Measurements from ENCODE around the gene SECTM1.
A peak's percentile ranks its signal among the peaks of the same experiment; 100 is the strongest.

Gene SECTM1

DNA sequence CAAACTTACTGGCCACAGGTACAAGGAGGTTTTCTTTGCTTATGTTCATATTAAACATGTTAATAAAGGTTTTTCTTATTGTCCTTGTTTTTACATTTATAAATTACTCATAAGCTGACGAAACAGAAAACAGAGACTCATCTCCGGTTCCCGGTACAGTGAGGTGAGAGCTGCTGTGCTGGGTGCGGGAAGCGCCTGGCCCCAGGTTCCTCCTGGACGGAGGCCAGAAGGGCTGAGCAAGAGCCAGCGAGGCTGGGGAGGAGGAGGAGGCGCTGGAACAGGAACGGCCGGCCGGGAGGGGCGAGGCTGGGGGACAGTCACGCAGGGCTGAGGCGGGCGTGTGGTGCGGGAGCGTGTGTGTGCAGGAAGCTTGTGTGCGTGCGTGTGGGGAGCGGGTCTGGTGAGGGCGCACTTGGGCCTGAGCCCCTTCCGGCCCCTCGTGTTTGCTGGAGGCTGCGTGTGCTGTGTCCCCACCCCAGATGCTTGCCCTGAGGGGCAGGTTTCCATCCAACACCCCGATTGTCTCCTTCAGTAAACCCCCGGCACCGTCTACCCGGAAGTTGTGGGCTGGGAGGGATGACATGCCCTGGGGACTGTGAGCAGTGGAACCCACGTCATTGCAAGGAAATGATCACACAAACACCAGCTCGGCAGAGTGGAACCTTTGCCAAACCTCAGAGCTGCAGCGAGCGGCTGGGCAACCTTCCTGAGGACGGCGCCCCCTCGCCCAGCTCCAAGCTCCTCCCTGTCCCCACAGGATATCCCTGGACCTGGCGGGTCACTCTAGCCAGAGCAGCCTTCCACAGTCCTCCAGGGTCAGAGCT is 35.6 kb downstream of the SECTM1 start:
- DNase-seq: peak; percentile 83 to 88

- DNase-seq: peak; percentile 79 to 83
Measured at GRCh38 chr17:82297280-82297713, 36.3 kb downstream of the SECTM1 start.

DNA sequence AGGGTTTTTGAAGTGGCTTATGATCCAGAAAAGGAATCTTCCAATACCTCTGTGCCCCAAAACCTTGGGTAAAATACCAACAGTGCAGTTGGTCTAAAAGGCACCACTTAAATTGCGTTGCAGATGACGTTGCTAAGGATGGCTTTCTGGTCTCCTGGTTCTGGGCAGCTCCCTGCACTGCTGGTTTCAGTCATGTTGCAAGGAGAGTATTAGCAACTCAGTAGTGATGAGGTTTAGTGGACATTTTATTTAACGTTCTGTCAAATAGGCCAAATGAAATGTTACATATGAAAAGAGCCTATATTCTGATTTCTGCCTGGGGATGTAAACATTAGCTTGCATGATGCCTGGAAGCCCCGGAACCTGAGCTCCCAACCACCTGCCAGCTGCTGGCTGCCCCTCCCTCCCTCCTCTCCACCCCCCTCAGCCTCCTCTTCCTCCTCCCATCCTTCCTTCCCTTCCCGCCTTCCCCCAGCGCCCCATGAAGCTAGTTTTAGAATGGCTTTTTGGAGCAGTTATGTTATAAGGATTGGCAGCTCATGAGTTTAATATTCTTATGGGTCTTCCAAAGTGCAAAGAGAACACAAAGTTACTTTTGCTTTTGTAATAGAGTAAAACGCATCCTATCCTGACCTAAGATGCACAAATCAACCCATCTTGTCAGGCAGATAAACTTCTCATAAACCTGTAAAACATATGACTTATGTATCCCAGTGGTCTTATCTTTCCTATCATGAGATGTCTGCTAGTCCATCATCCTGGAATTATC is 36.9 kb downstream of the SECTM1 start:
- DNase-seq: no peak

DNA sequence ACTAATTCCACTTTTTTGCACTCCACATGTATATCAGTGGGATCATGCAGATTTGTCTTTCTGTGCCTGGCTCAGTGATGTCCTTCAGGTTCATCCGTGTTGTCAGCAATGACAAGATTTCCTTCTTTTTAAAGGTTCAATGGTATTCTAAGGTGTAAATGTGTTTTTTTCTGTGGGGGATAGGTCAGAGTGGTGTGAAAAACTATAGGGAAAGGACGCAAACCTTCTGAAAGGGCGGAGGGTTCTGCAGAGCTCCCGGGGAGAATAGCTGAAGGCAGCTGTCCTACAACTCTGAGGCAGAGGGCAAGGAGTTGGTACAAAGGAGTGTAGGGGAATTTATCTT is 38.1 kb downstream of the SECTM1 start:
- DNase-seq: no peak

GRCh38 chr17:82294064-82294773 is 39.3 kb downstream of the SECTM1 start:
- DNase-seq: no peak

DNA sequence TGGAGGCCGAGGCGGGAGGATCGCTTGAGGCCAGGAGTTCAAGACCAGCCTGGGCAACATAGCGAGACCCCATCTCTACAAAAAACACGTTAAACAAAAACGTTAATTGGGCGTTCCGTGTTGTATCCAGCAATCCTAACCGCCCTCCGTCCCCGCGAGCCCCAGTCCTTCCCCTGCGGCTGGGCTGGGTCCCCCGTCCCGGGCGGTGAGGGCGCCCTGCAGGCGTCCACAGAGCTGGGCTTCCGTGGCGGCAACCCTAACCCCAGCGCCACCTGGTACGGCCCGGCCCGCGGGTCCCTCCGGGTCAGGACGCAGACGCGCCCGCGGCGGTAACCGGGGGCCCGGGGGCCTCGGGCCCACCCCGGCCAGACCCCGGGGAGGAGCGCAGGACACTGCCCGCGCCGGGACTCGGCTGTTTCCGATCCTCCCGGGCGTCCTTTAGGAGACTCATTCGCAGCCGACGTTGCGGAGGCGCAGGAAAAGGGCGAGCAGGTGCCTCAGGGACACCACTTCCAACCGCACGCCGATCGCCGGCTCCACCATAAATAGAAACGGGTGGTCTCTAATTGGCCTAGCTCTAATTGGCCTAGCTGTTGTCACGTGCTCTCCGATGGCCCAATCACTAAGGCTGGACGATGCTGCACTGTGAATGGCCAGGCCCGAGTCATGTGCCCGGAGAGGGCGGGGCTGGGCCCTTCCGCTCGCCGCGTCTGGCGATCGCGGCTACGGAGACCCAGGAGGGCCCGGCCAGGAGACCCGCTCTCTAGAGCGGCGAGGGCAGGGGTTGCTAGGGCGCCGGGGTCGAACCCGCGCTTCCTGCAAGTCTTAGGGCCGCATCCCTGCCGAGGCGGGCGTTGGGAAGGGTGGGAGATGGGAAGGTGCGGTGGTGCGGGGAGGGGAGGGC is 41.1 kb downstream of the SECTM1 start:
- DNase-seq: peak; percentile 83 to 87

DNA sequence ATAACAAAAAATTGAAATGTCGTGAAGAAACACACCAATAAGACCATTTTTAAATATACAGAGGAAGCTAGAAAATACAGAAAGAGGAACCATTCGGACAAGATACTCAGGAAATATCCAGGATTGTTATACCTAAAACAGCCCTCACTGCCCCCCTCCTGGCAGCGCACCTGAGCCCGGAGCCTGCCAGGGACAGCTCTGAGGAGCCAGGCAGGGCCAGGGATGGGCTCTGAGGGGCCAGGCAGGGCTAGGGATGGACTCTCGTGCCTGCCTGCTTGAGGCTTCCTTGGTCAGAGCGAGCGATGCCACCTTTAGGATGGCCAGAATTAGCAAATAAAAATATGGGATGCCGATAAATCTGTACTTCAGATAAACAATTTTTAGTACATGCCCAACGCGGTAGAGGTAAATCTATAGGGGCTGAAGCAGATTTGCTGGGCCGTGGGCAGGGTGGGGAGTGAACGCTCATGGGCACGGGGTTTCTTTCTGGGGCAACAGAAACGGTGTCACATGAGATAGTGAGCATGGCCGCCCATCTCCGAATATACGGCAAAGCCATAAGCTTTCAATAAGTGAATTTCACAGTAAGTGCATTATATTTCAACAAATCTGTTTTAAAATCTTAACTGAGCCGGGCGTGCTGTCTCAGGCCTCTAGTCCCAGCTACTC is 41.9 kb downstream of the SECTM1 start:
- no peak for DNase-seq

- DNase-seq: no peak
Measured at GRCh38 chr17:82287868-82288801, 45.4 kb downstream of the SECTM1 start.

DNA sequence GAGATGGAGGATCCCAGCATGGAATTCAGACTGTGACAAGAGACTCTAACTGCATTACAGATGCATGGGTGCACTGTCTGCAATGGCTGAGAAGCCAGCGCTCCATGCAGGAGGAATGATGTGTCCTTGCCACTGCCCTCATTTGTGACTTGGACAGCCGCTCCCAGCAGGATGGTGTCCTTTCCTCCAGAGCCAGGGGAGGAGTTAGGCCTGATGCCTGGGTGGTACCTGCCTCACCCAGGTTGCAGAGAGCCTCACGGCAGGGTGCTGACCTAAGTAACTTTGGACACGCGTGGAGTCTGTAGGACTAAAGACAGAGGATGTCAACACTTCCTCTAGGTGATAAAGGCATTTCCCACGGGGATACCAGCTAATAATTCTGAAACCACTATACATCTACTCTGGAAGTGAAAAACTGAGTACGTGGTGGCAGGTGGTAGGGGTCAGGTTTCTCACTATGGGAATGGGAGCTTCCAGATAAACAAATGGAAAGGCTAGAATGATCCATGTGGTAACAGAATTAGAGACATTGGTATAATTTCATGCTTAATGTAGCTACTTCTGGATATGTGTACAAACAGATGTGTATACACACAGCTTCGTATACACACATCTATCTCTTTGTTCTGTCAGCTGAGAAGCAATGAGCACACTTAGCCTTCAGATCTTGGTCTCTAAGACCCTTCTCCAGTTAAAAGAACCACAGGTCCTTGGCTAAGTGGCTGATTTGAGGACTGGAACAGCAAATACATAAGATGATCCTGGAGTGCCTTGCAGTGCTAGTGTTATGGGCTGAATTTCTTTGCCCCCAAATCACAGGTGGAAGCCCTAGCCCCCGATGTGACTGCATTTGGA is 46.3 kb downstream of the SECTM1 start:
- DNase-seq: no peak

- no peak for DNase-seq
Measured at GRCh38 chr17:82285141-82285540, 48.4 kb downstream of the SECTM1 start.

DNA sequence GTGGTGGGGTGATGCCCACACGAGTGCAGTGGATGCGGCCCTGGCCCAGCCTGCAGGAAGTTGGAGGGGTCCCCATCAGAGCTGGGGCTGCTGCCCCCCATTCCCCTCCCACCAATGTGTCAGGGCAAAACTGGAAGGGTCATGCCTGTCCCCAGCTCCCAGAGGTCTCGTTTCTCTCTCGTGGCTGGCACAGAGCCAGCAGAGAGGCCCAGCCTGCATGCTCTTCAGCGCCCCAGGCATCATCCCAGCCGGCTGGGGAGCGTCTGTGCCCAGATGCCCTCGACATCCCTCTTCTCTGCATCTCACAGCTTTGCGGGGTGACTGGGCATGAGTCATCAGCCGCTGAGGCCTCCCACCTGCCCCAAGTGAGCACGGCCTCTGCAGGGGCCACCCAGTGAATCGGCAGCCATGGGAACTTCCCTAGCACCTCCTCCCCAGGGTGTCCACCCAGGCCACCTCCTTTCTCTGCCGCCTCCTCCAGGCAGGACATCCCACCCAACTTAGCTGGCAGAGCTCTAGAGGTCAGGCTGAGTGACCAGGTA is 50.3 kb downstream of the SECTM1 start:
- peak in 1 of 2 donors; percentile 54 for DNase-seq

GRCh38 chr17:82282239-82283207 is 51.0 kb downstream of the SECTM1 start:
- no peak for DNase-seq

DNA sequence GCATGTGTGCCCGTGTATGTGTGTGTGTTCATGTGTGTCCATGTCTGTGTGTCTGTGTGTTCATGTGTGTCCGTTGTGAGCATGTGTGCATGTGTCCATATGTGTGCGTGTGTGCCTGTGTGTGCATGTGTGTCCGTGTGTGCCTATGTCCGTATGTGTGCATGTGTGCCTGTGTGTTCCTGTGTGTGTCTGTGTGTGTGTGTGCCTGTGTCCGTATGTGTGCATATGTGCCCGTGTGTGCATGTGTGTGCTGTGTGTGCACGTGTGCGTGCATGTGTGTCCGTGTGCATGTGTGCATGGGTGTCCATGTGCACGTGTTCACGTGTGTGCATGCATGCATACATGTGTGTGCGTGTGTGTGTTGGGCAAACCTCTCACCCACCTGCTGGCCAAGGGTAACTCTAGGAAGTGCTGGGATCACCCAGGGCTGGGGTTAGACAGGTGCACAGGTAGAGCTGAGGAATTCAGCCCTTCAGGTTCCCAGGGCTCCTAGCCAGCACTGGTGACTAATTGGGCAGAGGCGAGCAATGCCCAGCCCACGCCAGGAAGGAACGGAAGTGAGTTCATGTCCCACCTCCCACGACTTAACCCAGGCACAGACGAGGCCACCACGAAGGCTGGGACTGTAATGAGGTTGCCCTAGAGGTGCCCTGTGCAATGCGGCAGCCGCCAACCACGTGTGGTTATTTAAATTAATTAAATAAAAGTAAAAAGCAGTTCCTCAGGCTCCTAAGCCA is 51.9 kb downstream of the SECTM1 start:
- peak in 1 of 2 donors; percentile 50 for DNase-seq

- no peak for DNase-seq
Measured at GRCh38 chr17:82281076-82281475, 52.5 kb downstream of the SECTM1 start.

DNA sequence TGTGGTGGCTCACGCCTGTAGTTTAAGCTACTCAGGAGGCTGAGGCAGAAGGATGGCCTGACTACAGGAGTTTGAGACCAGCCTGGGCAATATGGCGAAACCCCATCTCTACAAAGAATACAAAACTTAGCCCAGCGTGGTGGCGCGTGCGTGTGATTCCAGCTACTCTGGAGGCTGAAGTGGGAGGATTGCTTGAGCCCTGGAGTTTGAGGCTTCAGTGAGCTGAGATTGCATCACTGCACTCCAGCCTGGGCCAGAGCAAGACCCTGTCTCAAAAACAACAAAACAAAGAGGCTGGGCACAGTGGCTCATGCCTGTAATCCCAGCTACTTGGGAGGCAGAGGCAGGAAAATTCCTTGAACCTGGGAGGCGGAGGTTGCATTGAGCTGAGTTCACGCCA is 53.0 kb downstream of the SECTM1 start:
- no peak for DNase-seq

- DNase-seq: no peak
Measured at GRCh38 chr17:82278786-82279391, 54.7 kb downstream of the SECTM1 start.

GRCh38 chr17:82278308-82278707 is 55.3 kb downstream of the SECTM1 start:
- DNase-seq: no peak
